SIG-M5 (cell line): ENCODE data around the gene HOXA11.

Experiments used
- DNase-seq: peaks from one replicate; lab custom pipeline; 2025; lab: John Stamatoyannopoulos, UW

Gene HOXA11

DNA sequence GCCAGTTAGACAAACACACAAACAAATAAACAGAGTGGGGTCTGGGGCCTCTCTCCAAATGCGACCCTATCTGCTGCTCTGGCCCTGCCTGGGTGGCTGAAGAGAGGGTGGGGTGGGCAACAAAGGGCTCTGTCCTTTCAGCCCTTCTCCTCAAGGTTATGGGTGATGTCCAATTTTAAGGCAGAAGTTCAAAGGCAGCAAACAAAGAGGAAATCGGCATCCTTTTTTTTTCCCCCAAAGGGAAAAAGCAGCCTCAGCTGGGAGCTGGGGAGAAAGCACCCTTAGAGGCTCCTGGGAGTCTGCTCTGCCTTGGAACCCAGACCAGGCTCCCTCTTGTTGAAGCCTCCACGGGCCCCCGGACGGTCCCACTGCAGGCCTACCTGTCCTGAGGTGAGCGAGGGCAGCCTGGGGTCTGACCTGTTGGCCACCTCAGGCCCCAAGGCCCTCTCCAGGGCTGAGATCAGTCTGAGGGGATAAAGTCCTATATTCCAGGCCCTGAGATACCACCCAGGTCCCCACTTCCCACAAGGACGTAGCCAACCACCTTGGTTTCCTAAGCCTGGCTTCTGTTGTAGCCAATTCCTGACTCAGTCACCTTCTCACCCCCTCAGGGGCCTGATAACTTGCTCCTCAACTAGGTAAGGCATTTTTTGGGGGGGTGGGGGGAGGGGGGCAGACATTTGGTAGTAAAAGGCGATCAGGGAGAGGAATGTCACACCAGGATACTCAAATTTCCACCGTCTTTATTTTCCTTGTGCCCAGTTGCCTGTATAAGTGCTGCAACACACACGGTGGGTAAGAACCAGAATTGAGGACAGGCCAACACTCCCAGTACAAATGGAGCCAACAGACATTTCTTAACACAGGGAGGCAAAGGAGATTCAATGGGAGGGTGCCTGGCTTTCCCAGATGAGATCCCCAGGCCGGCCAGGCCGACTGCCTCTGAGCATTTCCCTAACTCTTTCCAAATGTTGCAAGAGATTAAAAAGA lies 4.3 kb downstream of the HOXA11 start:
- no peak for DNase-seq

DNA sequence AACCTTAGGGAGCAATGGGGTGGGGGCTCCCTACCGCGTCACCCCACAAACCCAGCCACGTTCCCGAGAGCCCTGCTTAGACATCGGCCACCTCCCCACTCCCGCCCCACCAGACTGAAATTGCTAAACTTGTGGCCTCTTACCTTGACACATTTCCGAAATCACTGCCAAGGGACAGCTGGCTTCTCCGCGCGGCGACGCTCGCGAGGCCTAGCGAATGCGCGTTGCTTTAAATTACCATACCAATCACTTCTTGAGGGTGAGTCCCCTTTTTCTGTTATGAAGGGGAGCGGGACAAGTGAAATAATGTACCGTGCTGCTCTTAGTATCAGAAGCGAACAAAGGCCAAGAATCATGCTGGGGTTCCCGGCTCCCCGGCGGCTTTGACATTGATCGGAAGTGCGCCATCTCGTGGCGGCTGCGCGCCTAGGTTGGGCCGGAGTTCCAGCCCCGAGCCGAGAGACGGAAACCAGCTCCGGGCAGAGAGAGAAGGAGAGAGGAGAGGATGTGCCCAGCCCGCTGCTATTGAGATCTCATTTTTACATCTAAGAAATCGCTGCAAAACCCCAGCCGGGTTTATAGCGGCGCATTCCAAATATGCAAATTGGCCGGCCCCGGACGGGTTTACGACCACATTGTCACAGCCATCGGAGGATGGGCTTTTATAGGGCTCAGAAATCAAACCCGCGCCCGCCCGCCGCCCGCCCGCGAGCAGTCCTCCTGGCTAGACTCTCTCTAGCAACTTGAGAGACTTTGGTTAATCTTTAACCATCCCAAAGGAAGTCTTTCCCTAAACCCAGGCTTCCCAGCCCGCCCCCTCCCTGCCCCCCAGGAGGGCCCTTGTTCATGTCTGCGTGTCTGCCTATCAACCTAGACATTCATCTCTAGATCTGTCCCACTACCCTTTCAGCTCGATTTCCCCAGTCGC lies 5.3 kb downstream of the HOXA11 start:
- DNase-seq, result no peak

DNA sequence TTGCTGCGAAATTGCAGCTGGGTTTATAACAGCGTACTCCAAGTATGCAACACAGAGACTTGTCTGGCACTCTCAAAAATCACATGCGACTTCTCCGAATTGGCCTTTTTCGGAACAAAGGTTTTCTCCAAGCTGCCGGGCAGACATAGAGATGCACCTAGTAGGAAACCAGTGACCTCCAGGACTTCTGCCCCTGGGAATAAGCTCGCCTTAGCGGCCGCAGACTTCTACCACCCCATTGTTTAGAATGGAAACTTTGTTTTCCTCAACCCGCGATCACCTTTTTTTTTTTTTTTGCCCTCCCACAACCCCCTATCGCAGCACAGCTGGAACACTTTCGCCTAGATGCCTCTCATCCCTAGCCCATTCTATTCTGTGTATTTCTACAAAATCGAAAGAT lies 6.0 kb downstream of the HOXA11 start:
- no peak for DNase-seq

DNA sequence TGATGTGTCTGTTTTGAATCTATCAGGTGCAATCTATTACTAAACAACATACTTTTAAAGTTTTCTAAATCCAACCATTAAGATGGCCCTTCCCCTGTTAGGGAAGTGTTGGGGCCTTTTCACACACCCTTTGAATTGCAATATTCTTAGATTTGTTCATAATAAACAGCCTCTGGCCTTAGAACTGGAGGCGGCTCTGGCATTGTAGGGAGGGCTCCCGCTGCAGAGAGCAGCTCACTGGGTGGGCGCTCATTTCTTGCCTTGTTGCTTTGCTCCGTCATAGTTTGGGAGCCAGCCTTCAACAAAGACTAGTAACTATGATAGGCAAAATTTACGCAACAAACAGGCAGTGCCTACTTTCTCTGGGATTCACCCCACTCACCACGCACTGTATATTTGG lies 6.7 kb downstream of the HOXA11 start:
- DNase-seq, result no peak

DNA sequence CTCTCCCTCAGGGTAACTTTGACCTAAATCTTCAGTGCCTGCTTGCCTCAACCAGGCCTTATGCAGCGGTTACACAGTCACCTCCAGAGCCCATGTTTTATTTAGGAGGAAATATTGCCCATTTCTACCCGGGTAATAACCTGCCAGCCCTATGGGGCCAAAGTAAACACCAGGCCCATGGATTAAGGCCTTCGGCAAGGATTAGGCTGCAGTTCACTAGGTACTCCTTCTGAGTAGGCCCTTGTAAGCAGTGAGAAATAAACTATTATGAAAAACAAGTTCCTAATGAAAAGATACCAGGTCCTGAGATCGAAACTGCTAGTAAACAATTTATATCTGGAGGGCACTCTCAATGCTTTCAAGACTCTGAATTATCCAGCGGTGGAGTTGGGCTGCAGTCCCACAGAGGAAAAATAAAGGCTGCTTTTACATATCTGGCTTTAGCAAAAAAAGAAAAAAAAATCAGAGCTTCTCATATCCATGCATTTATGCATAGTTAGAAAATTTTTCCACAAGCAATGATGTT lies 7.2 kb downstream of the HOXA11 start:
- no peak for DNase-seq

DNA sequence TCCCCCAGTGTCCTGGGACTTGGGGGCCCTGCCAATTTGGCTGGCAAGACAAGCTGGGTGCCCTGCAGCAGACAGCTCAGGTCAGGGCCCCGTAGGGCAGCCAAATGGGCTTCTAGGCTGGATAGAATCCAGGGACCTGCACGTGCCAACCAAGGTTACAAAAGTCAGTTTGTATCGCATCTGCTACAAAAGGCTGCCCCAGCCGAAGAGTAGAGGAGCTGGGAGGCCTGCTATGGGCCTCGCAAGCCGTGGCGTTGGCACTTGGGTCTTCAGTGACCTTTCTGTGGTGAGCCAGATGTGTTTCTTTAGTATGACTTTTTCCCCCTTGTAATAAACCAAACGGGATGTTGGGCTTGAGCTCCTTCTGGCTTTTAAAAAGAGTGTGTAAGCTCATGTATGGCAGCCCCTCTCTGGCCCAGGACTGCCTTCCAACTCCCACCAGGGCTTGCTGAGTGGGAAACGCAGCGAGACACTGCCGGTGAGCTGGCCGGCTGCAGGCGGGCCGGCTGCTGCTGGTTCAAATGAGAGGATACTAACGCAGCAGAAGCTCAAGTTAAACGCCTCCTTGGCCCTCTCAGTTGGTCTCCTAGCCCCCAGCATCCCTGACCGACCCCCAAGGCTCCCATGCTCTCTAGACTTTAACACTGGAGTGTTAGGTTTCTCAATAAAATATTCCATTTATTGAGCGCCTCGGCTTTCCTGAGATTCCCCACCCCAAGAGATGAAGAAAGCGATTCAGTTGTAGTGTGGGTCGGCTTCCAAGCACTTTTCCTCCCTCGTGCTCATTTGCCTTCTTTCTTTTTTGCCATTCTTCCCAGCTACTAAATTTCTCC lies 7.9 kb downstream of the HOXA11 start:
- no peak for DNase-seq

DNA sequence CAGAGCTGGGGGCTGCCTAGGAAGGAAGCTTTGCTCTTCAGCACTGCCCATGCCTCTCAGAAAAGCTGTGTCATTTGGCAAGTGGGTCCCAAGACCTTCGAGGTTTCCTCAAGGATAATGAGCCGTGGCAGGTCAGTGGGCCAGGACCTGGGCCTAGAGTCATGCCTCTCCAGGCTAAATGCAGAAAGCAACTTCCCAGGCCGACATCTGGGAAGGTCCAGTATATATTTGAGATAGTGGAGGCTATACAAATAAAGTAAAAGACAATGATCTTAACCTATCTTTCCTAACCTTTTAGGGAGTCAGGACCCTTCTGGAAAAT lies 8.5 kb downstream of the HOXA11 start:
- no peak for DNase-seq

DNA sequence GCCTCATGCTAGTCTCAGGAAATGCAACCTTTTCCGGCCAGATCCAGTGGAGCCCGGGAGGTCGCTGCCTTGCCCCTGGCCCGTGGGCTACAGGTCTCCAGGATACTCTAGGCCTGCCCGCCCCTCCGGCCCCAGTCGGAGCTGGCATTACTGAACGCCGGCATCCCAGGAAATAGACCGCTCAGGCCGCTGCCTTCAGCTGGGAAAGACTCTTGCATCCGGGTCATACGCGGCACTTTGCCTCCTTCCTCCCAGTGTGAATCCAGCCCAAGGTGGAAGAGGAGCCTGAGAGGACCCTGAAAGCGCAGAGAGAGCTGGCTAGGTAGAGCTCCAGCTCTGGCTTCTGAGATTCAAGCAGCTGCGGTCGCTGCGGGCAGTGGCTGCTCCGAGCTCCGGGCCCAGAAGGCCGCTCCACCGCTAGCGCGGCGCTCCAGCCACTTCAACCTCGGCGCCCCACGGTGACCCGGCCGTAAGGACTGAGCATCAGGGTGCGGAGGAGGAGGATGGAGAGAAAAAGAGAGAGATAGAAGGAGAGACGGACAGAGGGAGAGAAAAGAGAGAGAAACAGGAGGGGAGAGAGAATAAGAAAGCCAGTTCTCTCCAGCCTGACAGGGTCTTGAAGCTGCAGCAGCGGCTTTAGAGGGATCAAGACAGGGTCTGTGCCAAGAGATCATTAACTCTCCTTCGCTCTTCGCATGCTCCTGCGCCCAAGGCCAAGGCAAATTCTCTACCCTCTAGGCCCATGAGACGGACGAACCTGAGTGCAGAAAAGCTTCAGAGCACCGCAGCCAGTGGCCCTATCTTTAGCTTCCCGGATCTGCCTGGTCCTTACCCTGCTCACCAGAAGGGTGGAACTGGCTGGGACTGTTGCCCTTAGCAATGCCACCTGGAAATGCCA lies 9.2 kb downstream of the HOXA11 start:
- DNase-seq, result no peak

DNA sequence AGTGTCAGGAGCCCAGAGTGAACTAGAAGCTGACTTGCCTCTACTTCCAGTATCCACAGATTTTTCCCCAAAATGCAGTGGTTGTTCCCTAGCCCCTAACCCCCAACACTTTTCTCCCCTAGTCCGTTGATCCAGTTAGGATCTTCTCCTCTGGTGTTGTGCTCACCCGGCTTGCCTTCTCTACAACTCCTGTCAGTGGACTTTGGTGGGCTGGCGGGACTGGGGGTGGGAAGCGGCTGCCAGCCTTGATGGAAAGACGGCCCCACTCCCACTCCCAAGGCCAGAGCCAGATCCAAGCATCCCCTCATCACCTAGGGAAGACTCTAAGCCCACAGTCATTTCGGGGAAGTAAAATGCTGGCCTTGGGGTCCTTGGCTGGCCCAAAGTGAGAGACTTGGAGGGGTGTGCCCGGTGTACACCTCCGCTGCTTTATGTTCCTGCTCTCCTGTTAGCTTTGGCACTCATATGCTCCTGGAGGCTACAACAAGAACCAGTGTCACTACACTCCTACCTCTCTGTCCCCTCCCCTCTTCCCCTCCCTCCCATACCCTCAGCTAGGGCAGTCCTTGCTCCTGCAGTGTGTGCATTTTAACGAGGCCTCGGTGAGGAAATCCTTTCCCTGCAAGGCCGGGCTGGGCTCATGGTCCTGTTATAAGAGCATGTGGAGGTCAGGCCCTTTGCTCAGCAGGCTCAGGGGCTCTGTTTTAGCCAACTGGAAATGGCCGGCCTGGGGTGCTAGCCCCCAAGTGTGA lies 10.0 kb downstream of the HOXA11 start:
- no peak for DNase-seq

DNA sequence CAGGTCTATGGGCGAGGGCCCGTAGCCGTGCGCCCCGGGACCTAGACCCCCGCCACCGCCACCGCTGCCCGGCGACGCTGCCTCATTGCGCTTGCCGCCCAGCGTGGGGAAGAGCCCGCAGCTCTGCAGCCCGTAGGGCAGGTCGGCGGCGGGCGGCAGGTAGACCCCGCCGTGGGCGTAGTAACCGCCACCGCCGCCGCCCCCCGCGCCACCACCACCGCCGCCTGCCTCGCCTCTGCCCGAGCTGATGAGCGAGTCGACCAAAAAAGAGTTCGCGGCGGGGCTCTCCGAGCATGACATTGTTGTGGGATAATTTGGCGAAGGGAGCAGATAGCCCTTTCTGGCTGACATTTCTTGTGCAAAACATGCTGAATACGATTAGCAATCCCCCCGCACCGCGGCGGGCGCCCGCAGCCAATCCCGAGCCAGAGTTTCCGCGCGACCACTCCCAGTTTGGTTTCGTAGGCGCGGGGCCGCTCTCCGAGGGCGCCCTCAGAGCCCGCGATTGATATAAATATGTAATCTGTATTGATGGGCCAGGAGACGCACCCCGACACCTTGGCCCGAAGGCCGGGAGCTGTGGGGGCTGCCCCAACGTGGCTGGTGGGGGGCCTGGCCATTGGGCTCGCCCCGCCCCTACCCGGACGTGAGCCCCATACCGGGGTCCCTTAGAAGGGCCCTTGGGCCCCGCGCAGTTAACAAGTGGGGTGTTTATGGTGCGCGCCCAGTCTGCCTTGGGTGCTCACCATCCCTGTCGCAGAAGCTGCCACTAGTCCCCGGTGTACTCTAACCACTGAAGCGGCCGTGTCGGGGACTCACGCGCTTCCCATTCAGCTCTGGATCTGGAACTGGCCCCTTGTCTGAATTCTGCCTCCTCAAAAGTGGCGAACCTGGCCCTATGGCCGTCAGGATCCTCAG lies 10.8 kb downstream of the HOXA11 start, which contains the start of gene HOXA10:
Gene HOXA10, minus strand, starts transcription at position 365 of the 918 bp plus-strand sequence. Its CDS starts 14 bp downstream, at position 351.
- no peak for DNase-seq

DNA sequence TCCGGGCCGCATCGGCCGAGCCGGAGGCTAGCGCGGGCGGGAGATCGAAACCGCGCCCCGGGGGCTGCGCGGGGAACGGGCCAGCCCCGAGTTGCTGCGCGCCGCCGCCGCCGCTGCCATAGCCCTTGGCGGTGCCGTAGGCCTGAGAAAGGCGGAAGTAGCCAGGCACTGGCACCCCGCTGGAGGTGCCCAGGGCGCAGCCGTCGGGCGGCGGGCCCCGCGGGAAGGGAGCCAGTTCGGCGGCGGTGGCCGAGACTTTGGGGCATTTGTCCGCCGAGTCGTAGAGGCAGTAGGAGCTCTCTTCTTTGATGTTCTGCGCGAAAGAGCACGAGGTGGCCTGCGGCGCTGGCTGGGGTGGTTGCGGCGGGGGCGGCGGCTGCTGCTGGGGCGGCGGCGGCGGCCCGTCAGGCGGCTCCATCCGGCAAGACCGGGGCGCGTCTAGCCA lies 11.5 kb downstream of the HOXA11 start:
- DNase-seq, result no peak

DNA sequence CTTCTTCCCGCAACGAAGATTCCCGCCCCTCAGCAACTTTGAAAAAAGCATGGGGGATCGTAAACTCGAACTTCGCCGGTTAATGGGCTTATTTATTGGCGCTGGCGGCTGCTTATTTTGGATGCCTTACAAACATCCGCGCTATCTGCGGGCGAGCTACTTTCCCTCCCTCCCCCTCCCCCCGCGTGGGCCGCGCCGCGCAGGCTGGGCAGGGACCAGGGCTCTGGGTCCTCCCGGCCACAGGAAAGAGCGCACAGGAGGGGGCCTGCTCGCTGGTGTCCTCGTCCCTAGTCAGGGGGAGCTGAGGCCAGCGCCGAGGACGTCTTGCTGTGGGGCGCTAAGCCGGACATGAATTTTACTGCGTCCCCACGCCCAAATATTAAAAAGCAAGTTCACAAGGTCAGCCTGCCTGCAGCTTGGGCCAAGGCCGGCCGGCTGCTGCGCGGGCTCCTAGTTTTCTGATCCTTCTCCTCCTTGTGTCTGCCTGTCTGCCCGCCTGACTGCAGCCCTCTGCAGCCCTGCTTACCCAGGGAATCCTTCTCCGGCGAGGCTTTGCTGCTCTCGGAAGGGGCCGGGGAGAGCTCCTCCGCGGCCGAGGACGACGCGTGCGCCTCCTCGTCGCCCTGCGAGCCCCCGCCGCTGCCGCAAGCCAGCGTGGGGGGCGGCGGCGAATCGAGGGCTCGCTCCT lies 12.1 kb downstream of the HOXA11 start:
- DNase-seq, result no peak

DNA sequence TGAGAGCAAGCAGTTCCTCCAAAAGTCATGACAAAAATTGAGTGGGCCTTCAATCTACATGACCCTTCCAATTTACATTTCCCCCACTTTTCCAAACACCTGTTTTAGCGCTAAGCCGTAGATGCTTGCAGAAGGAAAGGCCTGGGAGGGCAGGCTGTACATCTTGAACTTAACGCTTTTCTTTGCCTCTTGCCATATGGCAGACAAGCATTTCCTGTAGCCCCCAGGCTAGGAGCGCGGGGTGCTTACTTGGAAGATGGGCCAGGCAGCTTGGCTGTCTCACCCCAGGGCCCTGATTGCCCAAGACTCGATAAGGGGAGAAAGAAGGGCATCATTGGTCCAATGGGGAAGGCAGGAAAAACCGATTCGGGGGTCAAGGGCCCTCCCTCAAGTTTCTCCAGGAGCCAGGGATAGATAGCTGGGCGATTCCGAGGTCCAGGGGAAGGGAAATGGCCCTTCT lies 12.7 kb downstream of the HOXA11 start:
- DNase-seq, result no peak

DNA sequence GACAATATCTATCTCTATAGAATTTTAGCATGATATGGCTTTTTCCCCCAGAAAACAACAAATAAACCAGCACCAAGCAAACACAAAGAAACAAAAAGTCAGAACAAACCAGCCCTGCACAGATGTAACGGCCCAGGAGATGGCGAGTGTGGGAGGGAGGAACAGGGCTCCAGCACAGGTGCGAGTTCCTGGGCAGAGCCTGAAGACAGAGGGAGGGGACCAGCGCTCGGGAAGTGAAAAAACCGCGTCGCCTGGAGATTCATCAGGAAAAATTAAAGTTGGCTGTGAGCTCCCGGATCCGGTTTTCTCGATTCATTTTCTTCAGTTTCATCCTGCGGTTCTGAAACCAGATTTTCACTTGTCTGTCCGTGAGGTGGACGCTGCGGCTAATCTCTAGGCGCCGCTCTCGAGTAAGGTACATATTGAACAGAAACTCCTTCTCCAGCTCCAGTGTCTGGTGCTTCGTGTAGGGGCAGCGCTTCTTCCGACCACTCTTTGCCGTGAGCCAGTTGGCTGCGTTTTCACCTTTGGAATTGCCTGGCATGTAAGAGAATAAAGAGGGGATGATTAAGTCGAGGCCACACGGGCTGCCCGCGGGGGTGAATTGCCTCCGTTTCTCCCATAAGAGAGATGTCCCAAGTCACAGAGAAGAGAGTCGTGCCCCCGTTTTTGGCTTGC lies 13.3 kb downstream of the HOXA11 start:
- no peak for DNase-seq

DNA sequence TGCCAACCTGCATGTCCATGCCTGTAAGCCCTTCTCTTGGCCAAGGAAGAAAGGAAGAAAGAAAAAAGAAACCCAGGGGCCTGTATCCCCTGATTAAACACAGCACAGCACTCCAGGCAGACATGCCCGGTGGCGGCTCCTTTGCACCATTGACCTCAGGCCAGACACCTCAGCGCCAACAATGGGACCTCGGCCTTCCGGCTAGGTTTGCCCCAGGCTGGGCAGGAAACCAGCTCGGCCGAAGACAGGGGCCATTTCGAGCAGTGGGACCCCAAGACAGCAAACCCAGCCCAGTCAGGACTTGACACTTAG lies 13.8 kb downstream of the HOXA11 start:
- no peak for DNase-seq

DNA sequence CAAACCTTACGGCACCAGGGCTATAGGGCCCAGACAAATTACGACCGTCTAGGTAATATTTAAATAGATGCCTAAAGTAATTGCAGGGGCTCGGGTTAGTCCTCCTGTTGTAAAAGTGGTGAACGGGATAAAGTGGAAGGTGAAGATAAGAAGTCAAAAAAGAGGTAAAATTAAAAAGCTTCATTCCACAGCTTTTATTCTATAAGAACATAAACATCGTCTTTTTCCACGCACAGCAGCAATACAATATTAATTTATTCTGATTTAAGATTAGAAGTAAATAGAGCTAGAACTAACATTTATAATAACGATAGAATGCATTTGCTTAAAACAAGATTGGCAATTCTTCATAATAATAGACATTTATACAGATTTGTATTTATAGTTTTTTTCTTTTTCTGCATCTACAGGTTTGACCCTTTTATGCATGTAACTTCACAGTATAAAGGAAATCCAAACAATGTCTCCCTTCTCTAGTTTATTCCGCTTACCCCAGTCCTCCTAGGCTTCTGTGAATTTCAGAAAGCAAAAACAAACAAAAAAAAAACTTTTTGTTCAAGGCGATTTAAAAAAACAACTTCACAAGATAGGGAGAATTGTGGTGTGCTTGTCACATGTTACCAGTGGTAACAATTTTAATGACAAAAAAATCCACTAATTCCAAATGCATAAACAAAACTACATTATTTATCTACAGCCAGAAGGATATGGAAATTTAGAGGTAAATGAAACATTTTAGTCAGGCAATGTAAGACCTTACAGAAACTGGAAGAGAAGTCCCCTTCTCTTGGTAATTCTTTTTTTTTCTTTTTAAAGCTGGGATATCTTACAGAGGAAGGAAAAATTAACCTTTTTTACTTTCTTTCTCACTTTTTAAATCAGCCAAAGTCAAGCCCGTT lies 14.4 kb downstream of the HOXA11 start:
- no peak for DNase-seq
